Bronchial epithelial cell (primary cell): ENCODE data around the gene NALCN. TPM values are rescaled to one million over a fixed set of nuclear protein-coding genes. Genes with fewer than 3 reads are reported as not detected.

ENCODE experiments used
- DNase-seq: peaks from one replicate; pipeline ENCODE4 v3.0.0-alpha.2; 2010; ENCODE audit warnings: low read depth
- FAIRE-seq: peaks from 2 replicates; lab custom pipeline; 2011; peaks lifted over from hg19 to GRCh38; lab: Jason Lieb, UNC
- H3K27me3 ChIP-seq: 2 replicates; pipeline ENCODE4 v1.5.1; 2011; ENCODE audit warnings: low read length; ENCODE audit not compliant: control insufficient read depth, insufficient read depth
- H3K36me3 ChIP-seq: 2 replicates; pipeline ENCODE4 v1.5.1; 2011; ENCODE audit warnings: low read length; ENCODE audit not compliant: control insufficient read depth, insufficient read depth
- H3K4me3 ChIP-seq: 2 replicates; pipeline ENCODE4 v1.5.1; 2011; ENCODE audit warnings: mild to moderate bottlenecking, low read depth, low read length, control low read depth
- total RNA-seq: library from RNA; depleted of rRNA; stranded (reverse); fragments of >200 nt; gene quantifications from 2 replicates; pipeline ENCODE4 v1.2.1, GENCODE V29; 2014
- TF ChIP-seq, protein P1 (sequence below): IDR thresholded peaks from 2 replicates; pipeline ENCODE4 v1.5.1; 2011; ENCODE audit warnings: mild to moderate bottlenecking, moderate library complexity, low read length, control low read depth, inconsistent platforms; ENCODE audit not compliant: insufficient read depth, severe bottlenecking

NALCN gene
- total RNA-seq, 1 donor from 2014 or later, result 0.26 TPM

DNA sequence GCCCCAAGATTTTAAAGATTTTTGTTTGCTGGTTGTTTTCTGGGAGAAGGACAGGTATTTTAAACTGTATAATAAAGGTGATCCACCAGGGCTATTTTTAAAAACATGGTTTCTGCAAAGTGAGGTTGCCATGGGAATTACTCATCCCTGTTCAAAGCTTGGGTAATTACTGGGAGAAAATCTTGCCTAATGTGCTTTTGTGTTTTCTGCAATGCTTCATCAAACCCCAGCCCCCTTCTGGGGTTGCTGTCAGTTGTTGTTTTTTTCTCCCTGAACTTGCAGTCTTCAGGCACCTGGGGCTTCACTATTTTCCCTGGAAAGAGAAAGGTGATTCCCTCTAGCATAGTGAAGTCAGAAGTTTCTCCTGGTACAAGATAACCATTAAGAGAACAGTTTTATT lies 277.2 kb downstream of the NALCN start:
- FAIRE-seq (no peak), DNase-seq (no peak)
- TF ChIP-seq, protein P1, sequence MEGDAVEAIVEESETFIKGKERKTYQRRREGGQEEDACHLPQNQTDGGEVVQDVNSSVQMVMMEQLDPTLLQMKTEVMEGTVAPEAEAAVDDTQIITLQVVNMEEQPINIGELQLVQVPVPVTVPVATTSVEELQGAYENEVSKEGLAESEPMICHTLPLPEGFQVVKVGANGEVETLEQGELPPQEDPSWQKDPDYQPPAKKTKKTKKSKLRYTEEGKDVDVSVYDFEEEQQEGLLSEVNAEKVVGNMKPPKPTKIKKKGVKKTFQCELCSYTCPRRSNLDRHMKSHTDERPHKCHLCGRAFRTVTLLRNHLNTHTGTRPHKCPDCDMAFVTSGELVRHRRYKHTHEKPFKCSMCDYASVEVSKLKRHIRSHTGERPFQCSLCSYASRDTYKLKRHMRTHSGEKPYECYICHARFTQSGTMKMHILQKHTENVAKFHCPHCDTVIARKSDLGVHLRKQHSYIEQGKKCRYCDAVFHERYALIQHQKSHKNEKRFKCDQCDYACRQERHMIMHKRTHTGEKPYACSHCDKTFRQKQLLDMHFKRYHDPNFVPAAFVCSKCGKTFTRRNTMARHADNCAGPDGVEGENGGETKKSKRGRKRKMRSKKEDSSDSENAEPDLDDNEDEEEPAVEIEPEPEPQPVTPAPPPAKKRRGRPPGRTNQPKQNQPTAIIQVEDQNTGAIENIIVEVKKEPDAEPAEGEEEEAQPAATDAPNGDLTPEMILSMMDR, result no peak
- H3K27me3 ChIP-seq, result peaks cover 2% of the 10 kb centered on the region
- no peak overlapping the region for H3K4me3 ChIP-seq
- no peaks in the 10 kb centered on the region for H3K36me3 ChIP-seq

DNA sequence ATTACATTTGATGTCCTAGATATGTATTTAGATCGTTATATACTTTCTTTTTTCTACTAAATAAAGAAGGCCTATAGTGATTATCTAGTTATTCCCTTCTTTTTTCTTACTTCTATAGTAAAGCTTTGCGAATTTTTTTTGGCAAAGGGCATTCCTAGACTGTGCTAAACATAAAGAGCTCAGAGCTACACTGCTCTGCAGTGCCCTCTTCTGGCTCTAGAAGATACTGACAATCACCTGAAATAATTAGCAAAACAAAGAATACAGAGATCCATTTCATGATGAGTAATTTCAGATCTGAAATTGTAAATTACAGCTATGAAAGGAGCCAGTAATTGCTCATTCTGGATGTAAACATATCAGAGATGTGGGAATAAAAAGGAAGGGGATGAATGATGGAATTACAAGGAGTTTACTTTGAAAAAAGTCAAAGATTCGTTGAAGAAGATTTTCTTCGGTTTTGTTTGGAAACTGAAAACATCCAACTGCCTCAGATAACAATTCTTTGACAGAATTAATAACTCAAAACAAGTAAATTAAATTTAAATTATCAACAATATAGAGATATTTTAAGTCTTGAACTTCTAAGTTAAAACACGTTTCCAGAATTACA lies 288.5 kb downstream of the NALCN start:
- no peak for FAIRE-seq
- H3K4me3 ChIP-seq, result no peak overlapping the region
- TF ChIP-seq, protein P1, result peak; percentile 62
- DNase-seq, result peak; percentile 61
- no peaks in the 10 kb centered on the region for H3K27me3 ChIP-seq
- H3K36me3 ChIP-seq, result no peaks in the 10 kb centered on the region

DNA sequence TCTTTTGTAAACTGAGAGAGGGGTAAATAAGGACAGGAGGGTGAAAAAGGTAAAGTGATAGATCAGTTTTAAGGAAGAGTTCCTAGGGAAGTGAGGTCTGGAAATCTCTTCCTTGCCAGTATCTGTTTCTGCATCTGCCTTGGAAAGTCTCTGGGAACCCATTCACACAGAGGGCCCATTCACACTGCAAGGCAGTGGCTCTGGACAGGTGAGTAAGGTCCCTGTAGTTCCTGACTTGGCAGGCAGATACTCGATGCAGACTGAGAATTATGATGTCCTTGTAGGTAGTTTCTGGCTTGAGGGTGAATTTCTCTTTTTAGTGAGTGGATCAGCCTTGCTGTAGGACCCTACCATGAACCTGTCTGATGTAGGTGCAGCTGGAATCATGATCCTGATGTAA lies 293.3 kb downstream of the NALCN start:
- DNase-seq, result no peak
- no peaks in the 10 kb centered on the region for H3K36me3 ChIP-seq
- no peaks in the 10 kb centered on the region for H3K27me3 ChIP-seq
- no peak for FAIRE-seq
- TF ChIP-seq, protein P1, result no peak
- no peak overlapping the region for H3K4me3 ChIP-seq

DNA sequence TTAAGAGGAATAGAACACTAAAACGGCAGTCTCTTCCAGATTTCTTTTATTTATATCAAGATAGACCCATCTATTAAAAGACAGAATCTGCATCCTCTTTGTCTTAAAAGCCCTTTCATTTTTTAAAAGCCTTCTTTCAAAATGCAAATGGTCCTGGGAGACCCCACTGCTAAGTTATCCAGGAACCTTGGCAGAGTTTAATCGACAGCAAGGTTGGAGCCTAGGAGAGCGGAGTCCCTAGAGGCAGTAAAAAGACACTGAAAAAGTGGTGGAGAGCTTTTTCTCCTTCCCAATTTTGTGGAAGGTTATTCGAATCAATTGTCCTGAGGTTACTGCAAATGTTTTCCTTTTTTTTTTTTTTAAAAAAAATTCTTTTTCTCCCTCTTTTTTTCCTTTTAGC lies 294.7 kb downstream of the NALCN start:
- Histone ChIP-seq H3K4me3 (no peak overlapping the region), H3K27me3 (no peaks in the 10 kb centered on the region), H3K36me3 (no peaks in the 10 kb centered on the region)
- no peak for FAIRE-seq
- no peak for DNase-seq
- TF ChIP-seq, protein P1, result no peak

DNA sequence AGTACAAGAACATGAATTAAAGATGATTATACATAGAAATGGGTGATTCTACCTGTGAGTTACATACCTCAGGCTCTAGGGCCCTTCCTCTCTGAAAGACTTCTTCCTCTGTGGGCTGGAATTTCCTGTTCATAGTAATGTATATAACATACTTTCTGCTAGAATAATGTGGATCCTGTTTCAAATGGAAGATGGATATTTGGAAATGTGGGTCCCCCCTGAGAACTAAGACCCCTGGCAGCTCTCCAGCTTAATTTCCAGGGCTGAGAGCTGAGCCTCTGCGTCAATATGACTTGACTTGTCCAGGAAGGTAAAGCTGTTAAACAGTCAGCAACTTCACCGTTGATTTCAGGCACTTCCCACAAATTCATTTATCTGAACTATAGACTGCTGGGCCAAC lies 296.3 kb downstream of the NALCN start:
- H3K4me3 ChIP-seq, result no peak overlapping the region
- no peaks in the 10 kb centered on the region for H3K27me3 ChIP-seq
- TF ChIP-seq, protein P1, result no peak
- no peaks in the 10 kb centered on the region for H3K36me3 ChIP-seq
- no peak for DNase-seq
- FAIRE-seq, result no peak

DNA sequence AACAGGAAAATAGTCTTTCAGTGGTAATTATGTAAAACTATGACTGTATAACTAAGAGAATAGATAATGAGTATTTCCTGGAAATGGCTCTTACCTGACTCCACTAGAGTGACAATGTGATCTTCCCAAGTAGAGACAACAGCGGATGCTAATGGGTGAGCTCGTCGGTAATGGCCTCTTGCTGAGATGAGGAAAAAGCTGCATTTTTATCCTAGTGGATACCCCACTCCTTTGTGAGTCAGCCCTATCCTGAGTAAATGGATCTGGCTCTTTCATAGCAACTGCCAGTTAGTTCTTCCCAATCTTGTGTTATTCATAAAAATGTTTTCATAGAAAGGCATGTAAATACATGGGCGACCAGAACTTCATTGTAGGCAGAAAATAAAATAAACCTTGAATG lies 299.5 kb downstream of the NALCN start:
- Histone ChIP-seq H3K4me3 (no peak overlapping the region), H3K36me3 (no peaks in the 10 kb centered on the region), H3K27me3 (no peaks in the 10 kb centered on the region)
- no peak for DNase-seq
- TF ChIP-seq, protein P1, result no peak
- FAIRE-seq, result no peak
